Measurements from ENCODE around the gene TRIM31. TPM values are rescaled to one million over a fixed set of nuclear protein-coding genes. Genes with fewer than 3 reads are reported as not detected.

Gene TRIM31
- polyA plus RNA-seq, 1 of the 3 experiments (the other 2 are of a cell fraction) = not detected

DNA sequence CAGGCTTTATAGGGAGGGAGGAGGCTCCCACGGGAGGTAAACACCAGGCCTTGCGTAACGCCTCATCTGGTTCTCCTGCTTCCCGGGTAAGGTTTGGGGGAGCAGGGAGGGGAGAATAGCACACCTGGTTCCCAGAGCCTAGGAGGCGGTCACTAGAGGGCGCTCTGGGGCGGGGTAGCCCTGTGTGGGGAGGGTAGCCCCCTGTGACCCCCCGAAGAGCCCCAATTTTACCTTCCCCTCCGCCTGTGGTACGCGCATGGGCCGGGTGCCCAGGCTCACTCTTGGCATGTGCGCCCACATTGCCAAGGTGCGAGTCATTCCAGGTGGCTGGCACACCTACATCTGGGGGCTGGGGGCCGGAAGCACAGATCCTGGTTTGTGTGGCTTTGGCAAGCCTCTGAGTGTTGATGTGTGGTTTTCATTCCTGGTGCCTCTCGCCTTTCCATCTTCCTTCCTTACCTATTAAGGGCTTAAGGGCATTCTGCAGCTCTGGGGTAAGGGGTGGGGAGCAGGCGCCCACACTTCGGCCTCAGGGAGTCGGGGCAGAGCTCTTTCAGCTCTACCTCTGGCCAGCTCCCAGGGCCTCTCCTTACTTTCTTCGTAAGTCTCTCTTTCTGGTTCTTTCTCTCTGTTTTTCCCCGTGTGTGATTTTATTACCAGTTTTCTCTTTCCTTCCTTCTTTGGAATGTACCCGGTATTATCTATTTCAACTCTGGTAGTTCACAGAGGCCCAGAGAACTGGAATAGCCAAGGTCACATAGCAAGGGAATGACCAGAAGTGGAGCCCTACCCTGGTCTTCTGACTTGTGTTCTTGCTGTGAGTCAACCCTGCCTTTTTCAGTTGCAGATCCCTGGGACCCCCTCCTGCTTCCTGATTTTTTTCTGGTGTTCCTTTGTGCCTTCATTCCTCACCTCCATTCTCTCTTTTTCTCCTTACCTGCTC lies 36.8 kb downstream of the TRIM31 start:
- Histone ChIP-seq H4K20me1 (ENCODE audit: insufficient read depth) (no peaks in the 10 kb centered on the region), H3K36me3 (replicated peaks in 1 of 2; ENCODE audit: control insufficient read depth in 1 of 2, insufficient read depth in 2 of 2, low read length in 1 of 2) (no peaks in the 10 kb centered on the region), H3K4me1 (ENCODE audit: control insufficient read depth in 1 of 2, insufficient read depth in 2 of 2, low read depth in 1 of 2, low read length in 1 of 2) (no peaks in the 10 kb centered on the region; a peak in 1 of 4 replicates), H3K4me2 (no peak overlapping the region), H3K27ac (ENCODE audit: low read depth in 2 of 2, low read length in 1 of 2) (no peak overlapping the region), H2AFZ (ENCODE audit: low read depth) (no peak overlapping the region), H3K79me2 (ENCODE audit: insufficient read depth) (no peaks in the 10 kb centered on the region), H3K27me3 (ENCODE audit: insufficient read depth) (no peaks in the 10 kb centered on the region; the same call in 1 of the 2 replicates), H3K9me3 (no peaks in the 10 kb centered on the region), H3K4me3 (ENCODE audit: low read depth in 2 of 2, low read length in 1 of 2) (no peak overlapping the region), H3K9me2 (no peaks in the 10 kb centered on the region), H3F3A (replicated peaks; ENCODE audit: insufficient read depth) (no peaks in the 10 kb centered on the region), H3K9ac (no peak overlapping the region)
- POLR2A ChIA-PET = no interaction called here
- CTCF ChIA-PET = interaction anchor here (1.4 to 1.9 kb wide), 2 partner anchors 8 to 12 kb away, joined by 3 to 5 read pairs; no protein-coding TSS in a partner anchor
- peak; percentile 60 for DNase-seq
- 69% methylated on average over 10 of the region's 22 CpGs for WGBS (ENCODE audit: low lambda C conversion rate)
- TF ChIP-seq NRF1 (IDR thresholded peaks at IDR 0.05; ENCODE audit: low read depth, low read length) (no peak), CTCF (IDR thresholded peaks at IDR 0.05) (peak; percentile 45)

DNA sequence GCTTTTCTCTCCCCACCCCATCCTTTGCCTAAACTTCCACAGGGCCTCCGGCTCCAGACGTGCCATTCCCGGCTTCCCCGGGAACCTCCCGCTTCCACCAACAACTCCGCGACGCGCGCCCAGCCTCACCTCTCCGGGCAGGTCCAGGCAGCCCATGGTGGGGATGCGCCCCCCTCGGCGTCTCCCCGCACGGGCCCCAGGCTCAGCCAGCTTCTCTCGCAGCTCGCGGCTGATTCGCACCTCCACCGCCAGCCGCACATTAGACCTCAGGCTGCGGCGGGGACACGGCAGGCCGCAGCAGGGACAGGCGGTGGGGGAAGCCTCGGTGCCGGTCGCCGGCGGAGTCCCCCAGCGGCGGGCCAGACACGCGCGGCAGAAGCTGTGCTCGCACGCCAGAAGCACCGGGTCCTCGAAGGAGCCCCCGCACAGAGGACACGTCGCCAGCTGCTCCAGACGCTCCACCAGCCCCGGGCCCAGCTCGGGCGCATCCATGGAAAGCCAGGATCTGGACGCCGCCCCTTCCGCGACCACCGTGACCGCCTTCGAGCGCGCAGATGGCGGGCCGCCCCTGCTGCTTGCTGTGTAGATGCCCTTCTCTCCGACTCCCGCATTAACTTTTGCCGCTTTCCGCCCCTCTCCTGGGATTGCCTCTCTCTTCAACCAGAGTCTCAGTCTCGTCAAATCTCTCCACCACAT lies 37.6 kb downstream of the TRIM31 start, which contains the start of gene RNF39:
RNF39 (minus strand) TSS at position 676 of the 696 bp plus-strand sequence; CDS start at position 492, 184 bp downstream.
- Histone ChIP-seq H2AFZ (ENCODE audit: low read depth) (no peak within 1 kb of the TSS), H3K27me3 (ENCODE audit: insufficient read depth) (no peaks in the 10 kb centered on the region; the same call in 1 of the 2 replicates), H3K4me1 (ENCODE audit: control insufficient read depth in 1 of 2, insufficient read depth in 2 of 2, low read depth in 1 of 2, low read length in 1 of 2) (no peaks in the 10 kb centered on the region; a peak in 1 of 4 replicates), H3K79me2 (ENCODE audit: insufficient read depth) (no peaks in the 10 kb centered on the region), H4K20me1 (ENCODE audit: insufficient read depth) (no peaks in the 10 kb centered on the region), H3K9me2 (no peaks in the 10 kb centered on the region), H3K27ac (ENCODE audit: low read depth in 2 of 2, low read length in 1 of 2) (no peak within 1 kb of the TSS), H3F3A (replicated peaks; ENCODE audit: insufficient read depth) (no peaks in the 10 kb centered on the region), H3K4me3 (ENCODE audit: low read depth in 2 of 2, low read length in 1 of 2) (no peak within 1 kb of the TSS), H3K9ac (no peak within 1 kb of the TSS), H3K9me3 (no peaks in the 10 kb centered on the region), H3K4me2 (no peak within 1 kb of the TSS), H3K36me3 (replicated peaks in 1 of 2; ENCODE audit: control insufficient read depth in 1 of 2, insufficient read depth in 2 of 2, low read length in 1 of 2) (peaks cover 0 to 5% of the 10 kb centered on the region in 2 experiments)
- 31% methylated on average over 46 of the region's 64 CpGs for WGBS (ENCODE audit: low lambda C conversion rate)
- TF ChIP-seq NRF1 (IDR thresholded peaks at IDR 0.05; ENCODE audit: low read depth, low read length) = no peak
- peak; percentile 59 for DNase-seq
- CTCF ChIA-PET = no interaction called here
- POLR2A ChIA-PET = interaction anchor here (1.2 kb wide), 1 partner anchor 9 kb away, joined by 3 read pairs; the partner anchor contains the start of gene PPP1R11
